Breast epithelium (tissue), 3 donors: ENCODE measurements around the gene RGPD5.
"Not testable (repeated sequence)": the region's sequence is repeated elsewhere in the genome, so short reads cannot be mapped to it uniquely, and the experiment has no call there.

ENCODE experiments used
- CTCF ChIP-seq, 3 donors: fragments of 450-650 bp; IDR thresholded peaks; one replicate each; pipeline ENCODE4 v1.5.1; 2016 to 2017; ENCODE audit warnings: antibody characterized with exemption in 3 of 3, mild to moderate bottlenecking in 3 of 3, moderate library complexity in 3 of 3
- POLR2AphosphoS5 ChIP-seq, 3 donors: sonication (generic); formaldehyde crosslinking; IDR thresholded peaks; one replicate each; pipeline ENCODE4 v1.6.1; 2017; ENCODE audit warnings: antibody characterized with exemption in 3 of 3

- TF ChIP-seq CTCF, POLR2AphosphoS5 (IDR thresholded peaks at IDR 0.05): not testable (repeated sequence)
These were observed 1.4 kb upstream of the RGPD5 start for GRCh38 chr2:109792659-109793058.
